LHCN-M2 (cell line): ENCODE data around the gene PTPRG. TPM values are rescaled to one million over a fixed set of nuclear protein-coding genes. Genes with fewer than 3 reads are reported as not detected.
A peak's percentile ranks its signal among the peaks of the same experiment; 100 is the strongest.
"Not testable (repeated sequence)": the region's sequence is repeated elsewhere in the genome, so short reads cannot be mapped to it uniquely, and the experiment has no call there.

ENCODE experiments used
- DNase-seq: peaks from one replicate; pipeline ENCODE4 v3.0.0-alpha.2; 2012; ENCODE audit warnings: low read depth
- total RNA-seq: library from RNA; depleted of rRNA; stranded (reverse); fragments of >200 nt; gene quantifications from 2 replicates; pipeline ENCODE4 v1.2.3, GENCODE V29; 2014

The PTPRG gene
- total RNA-seq, 1 experiment from 2014 or later, result 32.2 TPM

- DNase-seq, result not testable (repeated sequence)
Measured at GRCh38 chr3:61716693-61717092, 155.3 kb downstream of the PTPRG start.

GRCh38 chr3:61718565-61718964 lies 157.2 kb downstream of the PTPRG start:
- no peak for DNase-seq

- DNase-seq, result no peak
Measured at GRCh38 chr3:61719278-61719977, 158.1 kb downstream of the PTPRG start.

- DNase-seq, result no peak
Measured at GRCh38 chr3:61723038-61723437, 161.7 kb downstream of the PTPRG start.

- no peak for DNase-seq
Measured at GRCh38 chr3:61724183-61724582, 162.8 kb downstream of the PTPRG start.

- no peak for DNase-seq
Measured at GRCh38 chr3:61724801-61725200, 163.4 kb downstream of the PTPRG start.

- peak; percentile 71 for DNase-seq
Measured at GRCh38 chr3:61725851-61726333, 164.5 kb downstream of the PTPRG start.

GRCh38 chr3:61727435-61727834 lies 166.1 kb downstream of the PTPRG start:
- DNase-seq, result no peak

- DNase-seq, result no peak
Measured at GRCh38 chr3:61729038-61729634, 167.8 kb downstream of the PTPRG start.

GRCh38 chr3:61730056-61730455 lies 168.7 kb downstream of the PTPRG start:
- peak; percentile 57 for DNase-seq

GRCh38 chr3:61730577-61731231 lies 169.3 kb downstream of the PTPRG start:
- no peak for DNase-seq

GRCh38 chr3:61733000-61733399 lies 171.6 kb downstream of the PTPRG start:
- DNase-seq, result no peak

GRCh38 chr3:61733876-61734275 lies 172.5 kb downstream of the PTPRG start:
- DNase-seq, result peak; percentile 35

GRCh38 chr3:61734749-61735686 lies 173.6 kb downstream of the PTPRG start:
- DNase-seq, result no peak

GRCh38 chr3:61736506-61736905 lies 175.1 kb downstream of the PTPRG start:
- peak; percentile 66 for DNase-seq

GRCh38 chr3:61739640-61740039 lies 178.3 kb downstream of the PTPRG start:
- no peak for DNase-seq

- DNase-seq, result no peak
Measured at GRCh38 chr3:61740494-61740893, 179.1 kb downstream of the PTPRG start.

- no peak for DNase-seq
Measured at GRCh38 chr3:61741551-61741950, 180.2 kb downstream of the PTPRG start.

GRCh38 chr3:61742006-61742405 lies 180.6 kb downstream of the PTPRG start:
- no peak for DNase-seq

GRCh38 chr3:61743067-61743466 lies 181.7 kb downstream of the PTPRG start:
- no peak for DNase-seq

GRCh38 chr3:61743686-61744242 lies 182.4 kb downstream of the PTPRG start:
- no peak for DNase-seq
